HG03060 (cell line): ENCODE measurements around the gene FEM1B.
"Not testable (repeated sequence)": the region's sequence is repeated elsewhere in the genome, so short reads cannot be mapped to it uniquely, and the experiment has no call there.

ENCODE experiments used
- ATAC-seq: cut with Tn5 transposase; IDR thresholded peaks from one replicate; pipeline ENCODE4 v1.9.1; 2021; ENCODE audit warnings: low read depth, moderate number of reproducible peaks; ENCODE audit not compliant: unreplicated experiment

Gene FEM1B

GRCh38 chr15:68277603-68278344 lies at the start of gene FEM1B:
Gene FEM1B, plus strand, starts transcription at chr15:68277745. Its CDS starts 673 bp downstream, at chr15:68278418.
- peak; percentile 43 for ATAC-seq

GRCh38 chr15:68228143-68228970 lies 49.2 kb upstream of the FEM1B start:
- ATAC-seq: no peak

GRCh38 chr15:68228971-68229385 lies 48.6 kb upstream of the FEM1B start:
- no peak for ATAC-seq

GRCh38 chr15:68229386-68230156 lies 48.0 kb upstream of the FEM1B start, which contains the start of gene CLN6:
Gene CLN6, minus strand, starts transcription at chr15:68229728. Its CDS starts 144 bp downstream, at chr15:68229584.
- ATAC-seq: peak; percentile 40

- no peak for ATAC-seq
Observed at GRCh38 chr15:68230157-68231100, 47.1 kb upstream of the FEM1B start.

GRCh38 chr15:68231102-68231818 lies 46.3 kb upstream of the FEM1B start:
- ATAC-seq: no peak

- ATAC-seq: no peak
Observed at GRCh38 chr15:68232449-68232848, 45.1 kb upstream of the FEM1B start.

GRCh38 chr15:68232937-68233336 lies 44.6 kb upstream of the FEM1B start:
- ATAC-seq: no peak

GRCh38 chr15:68234060-68234459 lies 43.5 kb upstream of the FEM1B start:
- ATAC-seq: no peak

- ATAC-seq: not testable (repeated sequence)
Observed at GRCh38 chr15:68234520-68234919, 43.0 kb upstream of the FEM1B start.

- ATAC-seq: no peak
Observed at GRCh38 chr15:68235022-68235421, 42.5 kb upstream of the FEM1B start.

GRCh38 chr15:68239025-68239424 lies 38.5 kb upstream of the FEM1B start:
- no peak for ATAC-seq

- ATAC-seq: no peak
Observed at GRCh38 chr15:68241088-68241935, 36.2 kb upstream of the FEM1B start.

- ATAC-seq: no peak
Observed at GRCh38 chr15:68244235-68244634, 33.3 kb upstream of the FEM1B start.

GRCh38 chr15:68249058-68249713 lies 28.4 kb upstream of the FEM1B start:
- ATAC-seq: no peak

- ATAC-seq: no peak
Observed at GRCh38 chr15:68252925-68253534, 24.5 kb upstream of the FEM1B start.
